Measurements from ENCODE around the gene DFFB. TPM values are rescaled to one million over a fixed set of nuclear protein-coding genes. Genes with fewer than 3 reads are reported as not detected.

DFFB gene
- total and polyA plus RNA-seq, 9 of the 15 experiments (the other 6 are each of a cell fraction or from before 2014, with no cell fraction given), result 2.3 to 15.8 (median 11.5) TPM

- TF ChIP-seq ESRRA (IDR thresholded peaks at IDR 0.05; ENCODE audit: borderline replicate concordance, low read depth) (peak; percentile 85), ZNF354B (CRISPR knock-in tag; IDR thresholded peaks at IDR 0.05) (no peak), SREBF1 (IDR thresholded peaks at IDR 0.05; ENCODE audit: borderline replicate concordance, low read depth, low read length) (no peak), HMGN3 (IDR thresholded peaks at IDR 0.05; ENCODE audit: borderline replicate concordance, extremely low read depth, insufficient read length, low read depth, low read length) (no peak), ZNF695 (CRISPR knock-in tag; IDR thresholded peaks at IDR 0.05) (no peak), STAT6 (CRISPR knock-in tag; IDR thresholded peaks at IDR 0.05) (0 out of 2 replicates have a peak, but pooled peaks have one; percentile 23), STAT5B (CRISPR knock-in tag; IDR thresholded peaks at IDR 0.05) (no peak), TEAD1 (CRISPR knock-in tag; IDR thresholded peaks at IDR 0.05) (peak in 1 of 2 experiments; percentile 70; a peak in 2 of 4 replicates), HMG20B (CRISPR knock-in tag; IDR thresholded peaks at IDR 0.05) (no peak), CCAR2 (IDR thresholded peaks at IDR 0.05; ENCODE audit: low read depth, low read length) (no peak), ZNF764 (CRISPR knock-in tag; IDR thresholded peaks at IDR 0.05; ENCODE audit: low read depth) (no peak), HNRNPUL1 (IDR thresholded peaks at IDR 0.05; ENCODE audit: low read length) (no peak), ADNP (tag; IDR thresholded peaks at IDR 0.05) (no peak), ZNF316 (IDR thresholded peaks at IDR 0.05) (no peak), NR2C1 (IDR thresholded peaks at IDR 0.05) (peak; percentile 98), NR2C1 (tag; IDR thresholded peaks at IDR 0.05) (peak; percentile 98), HMG20A (CRISPR knock-in tag; conservative IDR thresholded peaks at IDR 0.05) (no peak), ZBTB17 (CRISPR knock-in tag; IDR thresholded peaks at IDR 0.05) (peak; percentile 46; the same call in 1 of the 2 replicates), SAFB (IDR thresholded peaks at IDR 0.05; ENCODE audit: borderline replicate concordance, low read depth, low read length) (0 out of 2 replicates have a peak, but pooled peaks have one; percentile 57), SIRT6 (IDR thresholded peaks at IDR 0.05; ENCODE audit: low read depth, low read length) (no peak), RBBP5 (IDR thresholded peaks at IDR 0.05; ENCODE audit: borderline replicate concordance, insufficient read depth, low read length, poor library complexity, severe bottlenecking) (peak; percentile 3), MAZ (CRISPR knock-in tag; conservative IDR thresholded peaks at IDR 0.05 in 1 of 2, IDR thresholded peaks at IDR 0.05 in 1 of 2) (0 out of 4 replicates have a peak, but pooled peaks of 1 of the 2 experiments have one; percentile 23), HIVEP1 (CRISPR knock-in tag; IDR thresholded peaks at IDR 0.05) (peak; percentile 50; the same call in 1 of the 2 replicates)
- TF ChIP-seq, protein P1, sequence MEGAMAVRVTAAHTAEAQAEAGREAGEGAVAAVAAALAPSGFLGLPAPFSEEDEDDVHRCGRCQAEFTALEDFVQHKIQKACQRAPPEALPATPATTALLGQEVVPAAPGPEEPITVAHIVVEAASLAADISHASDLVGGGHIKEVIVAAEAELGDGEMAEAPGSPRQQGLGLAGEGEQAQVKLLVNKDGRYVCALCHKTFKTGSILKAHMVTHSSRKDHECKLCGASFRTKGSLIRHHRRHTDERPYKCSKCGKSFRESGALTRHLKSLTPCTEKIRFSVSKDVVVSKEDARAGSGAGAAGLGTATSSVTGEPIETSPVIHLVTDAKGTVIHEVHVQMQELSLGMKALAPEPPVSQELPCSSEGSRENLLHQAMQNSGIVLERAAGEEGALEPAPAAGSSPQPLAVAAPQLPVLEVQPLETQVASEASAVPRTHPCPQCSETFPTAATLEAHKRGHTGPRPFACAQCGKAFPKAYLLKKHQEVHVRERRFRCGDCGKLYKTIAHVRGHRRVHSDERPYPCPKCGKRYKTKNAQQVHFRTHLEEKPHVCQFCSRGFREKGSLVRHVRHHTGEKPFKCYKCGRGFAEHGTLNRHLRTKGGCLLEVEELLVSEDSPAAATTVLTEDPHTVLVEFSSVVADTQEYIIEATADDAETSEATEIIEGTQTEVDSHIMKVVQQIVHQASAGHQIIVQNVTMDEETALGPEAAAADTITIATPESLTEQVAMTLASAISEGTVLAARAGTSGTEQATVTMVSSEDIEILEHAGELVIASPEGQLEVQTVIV (CRISPR knock-in tag; IDR thresholded peaks at IDR 0.05; ENCODE audit: borderline replicate concordance), result no peak
Measured at GRCh38 chr1:3900150-3900968, 43.1 kb downstream of the DFFB start, which contains the start of gene C1orf174 (continued).

Data from K562 (cell line).